GM20000 (cell line): ENCODE results near the gene TOR1AIP2.

Experiments used
- DNase-seq: peaks from one replicate; pipeline ENCODE4 v3.0.0; 2012; ENCODE audit warnings: low spot score
- CTCF ChIP-seq: IDR thresholded peaks from 2 replicates; pipeline ENCODE4 v1.5.1; 2012; ENCODE audit warnings: mild to moderate bottlenecking, control low read depth; ENCODE audit errors: extremely low read depth, missing control alignments

The TOR1AIP2 gene

GRCh38 chr1:179883745-179884138 is 6.1 kb upstream of the TOR1AIP2 start:
- DNase-seq, result peak; percentile 45
- TF ChIP-seq CTCF, result no peak

GRCh38 chr1:179883040-179883744 is 5.6 kb upstream of the TOR1AIP2 start:
- DNase-seq, result peak; percentile 8
- no peak for TF ChIP-seq CTCF

DNA sequence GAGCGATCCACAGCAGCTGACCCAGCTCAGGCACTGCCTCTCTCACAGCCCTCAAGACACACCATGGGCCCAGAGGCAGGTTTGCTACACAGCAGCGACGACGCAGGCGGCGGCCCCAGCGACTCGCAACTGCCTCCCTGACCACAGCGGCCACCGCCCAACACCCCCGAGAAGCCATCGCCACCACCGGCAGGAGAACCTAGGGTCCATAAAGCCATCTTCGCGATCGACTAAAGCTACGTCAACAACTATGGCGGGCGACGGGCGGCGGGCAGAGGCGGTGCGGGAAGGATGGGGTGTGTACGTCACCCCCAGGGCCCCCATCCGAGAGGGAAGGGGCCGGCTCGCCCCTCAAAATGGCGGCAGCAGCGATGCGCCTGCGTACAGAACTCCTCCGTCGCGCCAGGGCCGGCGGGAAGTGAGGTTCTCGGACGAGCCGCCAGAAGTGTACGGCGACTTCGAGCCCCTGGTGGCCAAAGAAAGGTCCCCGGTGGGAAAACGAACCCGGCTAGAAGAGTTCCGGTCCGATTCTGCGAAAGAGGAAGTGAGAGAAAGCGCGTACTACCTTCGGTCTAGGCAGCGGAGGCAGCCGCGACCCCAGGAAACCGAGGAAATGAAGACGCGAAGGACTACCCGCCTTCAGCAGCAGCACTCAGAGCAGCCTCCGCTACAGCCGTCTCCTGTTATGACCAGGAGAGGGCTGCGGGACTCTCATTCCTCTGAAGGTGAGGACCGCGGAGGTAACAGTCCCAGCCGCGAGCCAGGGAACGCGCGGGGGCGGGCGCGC is 4.8 kb upstream of the TOR1AIP2 start, which contains the start of gene TOR1AIP1:
Gene TOR1AIP1, plus strand, starts transcription at position 33 of the 787 bp plus-strand sequence. Its CDS starts 218 bp downstream, at position 251.
- DNase-seq, result peak; percentile 87
- no peak for TF ChIP-seq CTCF

- no peak for TF ChIP-seq CTCF
- DNase-seq, result no peak
Measured at GRCh38 chr1:179881642-179882252, 4.1 kb upstream of the TOR1AIP2 start.

DNA sequence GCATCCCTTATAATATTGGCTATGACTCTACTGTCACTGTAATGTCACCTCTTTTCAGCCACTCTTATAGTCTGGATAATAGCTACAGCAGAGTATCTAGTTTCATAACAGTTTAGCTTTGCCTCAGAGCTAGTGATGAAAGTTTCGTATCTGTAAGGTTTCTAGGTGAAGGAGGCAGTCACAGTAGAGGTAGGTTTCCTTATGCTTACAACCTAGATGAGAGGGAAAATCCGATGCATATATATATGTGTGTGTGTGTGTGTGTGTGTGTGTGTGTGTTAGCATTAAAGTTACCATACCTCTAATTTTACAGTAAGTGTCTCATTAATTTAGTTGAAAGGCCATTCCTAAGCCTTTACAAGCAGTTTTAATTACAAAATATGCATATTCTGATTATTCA is 2.2 kb upstream of the TOR1AIP2 start:
- DNase-seq, result peak; percentile 13
- TF ChIP-seq CTCF, result no peak

DNA sequence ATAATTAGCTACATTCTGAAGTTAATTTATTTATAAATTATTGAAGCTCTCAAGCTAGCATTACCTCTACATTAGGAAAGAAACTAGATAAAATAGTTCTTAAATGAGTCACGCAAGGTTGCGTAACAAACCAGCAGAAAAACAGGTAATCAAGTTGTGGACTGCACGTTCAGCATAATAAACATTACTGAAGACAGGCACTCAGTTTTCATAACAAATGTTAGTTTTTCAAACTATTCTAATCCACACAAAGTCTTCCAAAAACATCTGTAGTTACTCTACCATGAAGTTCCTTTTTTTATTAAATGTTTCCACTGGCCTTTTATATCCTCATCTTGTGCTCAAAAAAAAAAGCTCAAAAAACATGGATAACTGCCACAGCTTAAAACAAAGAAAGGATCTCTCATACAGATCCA is 1.3 kb downstream of the TOR1AIP2 start:
- no peak for TF ChIP-seq CTCF
- DNase-seq, result no peak
